OCI-LY1 (cell line): ENCODE data around the gene KHDC4.

Experiments
- H2AFZ ChIP-seq: fragments of 200-600 bp; sonication (generic), shearing (Covaris generic); 2 replicates; pipeline ENCODE4 v1.6.0; 2014; ENCODE audit warnings: antibody characterized with exemption, mild to moderate bottlenecking, low read length
- H3F3A ChIP-seq: fragments of 200-600 bp; sonication (generic), shearing (Covaris generic); 2 replicates; pipeline ENCODE4 v1.6.0; 2014; ENCODE audit warnings: mild to moderate bottlenecking, antibody characterized with exemption, low read length, moderate library complexity; ENCODE audit not compliant: insufficient read depth
- H3K27ac ChIP-seq: fragments of 200-600 bp; sonication (generic); 2 replicates; pipeline ENCODE4 v1.5.1; 2014; ENCODE audit warnings: low read length, mixed run types, mild to moderate bottlenecking, low read depth; ENCODE audit not compliant: poor library complexity, severe bottlenecking
- H3K27me3 ChIP-seq: fragments of 200-600 bp; sonication (generic); 2 replicates; pipeline ENCODE4 v1.6.0; 2014; ENCODE audit warnings: antibody characterized with exemption, mild to moderate bottlenecking, low read length, moderate library complexity; ENCODE audit not compliant: insufficient read depth
- H3K36me3 ChIP-seq: fragments of 200-600 bp; sonication (generic); 2 replicates; pipeline ENCODE4 v1.6.1; 2014; ENCODE audit warnings: mild to moderate bottlenecking, antibody characterized with exemption, low read length, moderate library complexity, mixed read lengths; ENCODE audit not compliant: insufficient read depth
- H3K4me1 ChIP-seq: fragments of 200-600 bp; sonication (generic); 2 replicates; pipeline ENCODE4 v1.5.1; 2014; ENCODE audit warnings: mild to moderate bottlenecking, low read length, moderate library complexity; ENCODE audit not compliant: insufficient read depth, severe bottlenecking
- H3K4me2 ChIP-seq: fragments of 200-600 bp; sonication (generic), shearing (Covaris generic); 2 replicates; pipeline ENCODE4 v1.6.1; 2014; ENCODE audit warnings: low read length
- H3K4me3 ChIP-seq: fragments of 200-600 bp; sonication (generic); 2 replicates; pipeline ENCODE4 v1.5.1; 2014; ENCODE audit warnings: low read length, low read depth, mild to moderate bottlenecking, mixed read lengths; ENCODE audit not compliant: poor library complexity, severe bottlenecking
- H3K79me2 ChIP-seq: fragments of 200-600 bp; shearing (Covaris generic); 2 replicates; pipeline ENCODE4 v1.6.1; 2016; ENCODE audit warnings: mixed run types, low read length, mixed read lengths; ENCODE audit not compliant: insufficient read depth
- H3K9ac ChIP-seq: fragments of 200-600 bp; sonication (generic), shearing (Covaris generic); 2 replicates; pipeline ENCODE4 v1.6.1; 2014; ENCODE audit warnings: mild to moderate bottlenecking, low read length, mixed read lengths
- H3K9me2 ChIP-seq: fragments of 200-600 bp; sonication (generic), shearing (Covaris generic); 2 replicates; pipeline ENCODE4 v1.6.1; 2014; ENCODE audit warnings: low read depth, mild to moderate bottlenecking, low read length, mixed read lengths
- H3K9me3 ChIP-seq: fragments of 200-600 bp; shearing (Covaris generic); 2 replicates; pipeline ENCODE4 v1.6.1; 2014; ENCODE audit warnings: low read length, mixed read lengths
- H4K20me1 ChIP-seq: fragments of 200-600 bp; sonication (generic), shearing (Covaris generic); 2 replicates; pipeline ENCODE4 v1.6.0; 2016; ENCODE audit warnings: mild to moderate bottlenecking, low read length; ENCODE audit not compliant: insufficient read depth
- CTCF ChIP-seq: fragments of 200-600 bp; sonication (generic), shearing (Covaris generic); IDR thresholded peaks from 2 replicates; pipeline ENCODE4 v1.5.1; 2017; ENCODE audit warnings: mild to moderate bottlenecking, antibody characterized with exemption, low read length, moderate library complexity, mixed read lengths
- EZH2 ChIP-seq: fragments of 200-600 bp; sonication (generic), shearing (Covaris generic); IDR thresholded peaks from 2 replicates; pipeline ENCODE4 v1.8.0; 2017; ENCODE audit warnings: borderline replicate concordance, mixed run types, mild to moderate bottlenecking, antibody characterized with exemption, low read length, moderate library complexity, mixed read lengths

Gene KHDC4

GRCh38 chr1:155978325-155978972 is 44.2 kb upstream of the KHDC4 start, which contains the start of gene ARHGEF2:
TSS of gene ARHGEF2 (minus strand) at chr1:155978547. CDS start at chr1:155978427, 120 bp downstream.
- Histone ChIP-seq H3K4me2 (peak within 1 kb of the TSS; percentile 87), H3K27me3 (no peaks in the 10 kb centered on the region), H3F3A (no peaks in the 10 kb centered on the region), H3K9ac (peak within 1 kb of the TSS; percentile 97), H3K4me3 (peak within 1 kb of the TSS; percentile 92), H2AFZ (no peak within 1 kb of the TSS), H3K4me1 (peaks cover 79% of the 10 kb centered on the region), H3K9me3 (no peaks in the 10 kb centered on the region), H3K27ac (peak within 1 kb of the TSS; percentile 96), H3K79me2 (peaks cover 47% of the 10 kb centered on the region), H3K36me3 (peaks cover 8% of the 10 kb centered on the region; the same call in 1 of the 2 replicates), H3K9me2 (no peaks in the 10 kb centered on the region), H4K20me1 (no peaks in the 10 kb centered on the region)
- TF ChIP-seq CTCF (peak; percentile 50), EZH2 (no peak)

GRCh38 chr1:155977690-155978324 is 43.6 kb upstream of the KHDC4 start:
- Histone ChIP-seq H3K36me3 (peaks cover 13% of the 10 kb centered on the region; the same call in 1 of the 2 replicates), H3K9me3 (no peaks in the 10 kb centered on the region), H3K79me2 (peaks cover 52% of the 10 kb centered on the region), H3K27ac (peak overlapping the region; percentile 96), H3K9me2 (no peaks in the 10 kb centered on the region), H3K27me3 (no peaks in the 10 kb centered on the region), H3K4me3 (peak overlapping the region; percentile 92), H3K4me2 (peak overlapping the region; percentile 87), H3K4me1 (peaks cover 78% of the 10 kb centered on the region), H3F3A (no peaks in the 10 kb centered on the region), H3K9ac (peak overlapping the region; percentile 97), H2AFZ (no peak overlapping the region), H4K20me1 (no peaks in the 10 kb centered on the region)
- TF ChIP-seq CTCF: no peak
- TF ChIP-seq EZH2: no peak

- H3K4me1 ChIP-seq: peaks cover 78% of the 10 kb centered on the region
- H3K9me2 ChIP-seq: no peaks in the 10 kb centered on the region
- H3K4me2 ChIP-seq: peak overlapping the region; percentile 87
- no peaks in the 10 kb centered on the region for H4K20me1 ChIP-seq
- H3K4me3 ChIP-seq: peak overlapping the region; percentile 92
- no peaks in the 10 kb centered on the region for H3K27me3 ChIP-seq
- peaks cover 20% of the 10 kb centered on the region; the same call in 1 of the 2 replicates for H3K36me3 ChIP-seq
- no peak overlapping the region for H2AFZ ChIP-seq
- no peaks in the 10 kb centered on the region for H3K9me3 ChIP-seq
- H3K9ac ChIP-seq: peak overlapping the region; percentile 97
- H3F3A ChIP-seq: no peaks in the 10 kb centered on the region
- H3K27ac ChIP-seq: peak overlapping the region; percentile 96
- H3K79me2 ChIP-seq: peaks cover 60% of the 10 kb centered on the region
- TF ChIP-seq CTCF (no peak), EZH2 (no peak)
Observed at GRCh38 chr1:155976913-155977689, 42.9 kb upstream of the KHDC4 start.
